Thyroid gland (tissue), 4 donors: ENCODE data around the gene NAP1L4.

Source experiments
- POLR2A ChIP-seq, 2 donors: fragments of 450-650 bp; IDR thresholded peaks; one replicate each; pipeline ENCODE4 v1.6.1; 2017; ENCODE audit warnings: antibody characterized with exemption in 2 of 2, mild to moderate bottlenecking in 2 of 2, moderate library complexity in 1 of 2
- TF ChIP-seq, protein P1 (sequence below), 6 experiments: fragments of 200-600 bp in 3 of 6; fragments of 450-650 bp in 3 of 6; sonication (generic) in 3 of 6; IDR thresholded peaks; one replicate each; pipeline ENCODE4 v1.5.1; 2016 to 2019; ENCODE audit warnings: antibody characterized with exemption in 6 of 6, mild to moderate bottlenecking in 2 of 6, inconsistent platforms in 1 of 6, moderate library complexity in 1 of 6

DNA sequence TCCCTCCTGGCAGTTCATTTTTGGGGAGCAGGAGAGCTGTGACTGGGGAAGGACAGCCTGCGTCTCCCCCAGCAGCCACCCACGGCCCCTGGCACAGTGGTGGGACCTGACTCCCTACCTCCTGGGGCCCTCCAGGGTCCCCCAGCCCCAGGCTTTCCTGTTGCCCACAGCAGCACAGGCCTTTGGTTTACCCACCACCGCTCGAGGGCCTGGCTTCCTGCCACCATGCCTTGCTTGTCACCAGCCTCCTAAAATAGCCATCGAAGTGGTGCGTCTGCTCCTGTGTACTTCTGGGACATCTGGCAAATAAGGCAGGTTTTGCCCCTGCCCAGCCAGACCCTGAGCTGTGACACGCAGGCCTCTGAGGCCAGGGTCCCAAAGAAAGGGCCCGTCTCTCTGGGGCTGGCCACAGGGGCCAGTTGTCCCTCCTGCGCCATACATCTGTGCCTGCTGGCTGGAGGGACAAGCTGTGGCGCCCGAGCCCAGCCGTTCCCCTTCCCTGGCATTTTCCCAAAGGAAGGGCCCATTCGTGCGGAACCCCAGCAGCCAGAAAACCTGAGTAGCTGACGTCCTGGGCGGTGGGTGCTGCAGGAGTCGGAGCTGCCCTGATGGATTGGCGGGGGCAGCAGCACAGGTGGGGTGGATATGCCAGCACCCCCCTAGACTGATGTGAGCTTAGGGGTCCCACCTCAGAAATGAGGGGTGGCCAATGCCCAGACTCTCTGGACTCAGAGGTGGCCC lies 77.5 kb downstream of the NAP1L4 start:
- no peak for TF ChIP-seq POLR2A (IDR thresholded peaks at IDR 0.05)
- TF ChIP-seq, protein P1, sequence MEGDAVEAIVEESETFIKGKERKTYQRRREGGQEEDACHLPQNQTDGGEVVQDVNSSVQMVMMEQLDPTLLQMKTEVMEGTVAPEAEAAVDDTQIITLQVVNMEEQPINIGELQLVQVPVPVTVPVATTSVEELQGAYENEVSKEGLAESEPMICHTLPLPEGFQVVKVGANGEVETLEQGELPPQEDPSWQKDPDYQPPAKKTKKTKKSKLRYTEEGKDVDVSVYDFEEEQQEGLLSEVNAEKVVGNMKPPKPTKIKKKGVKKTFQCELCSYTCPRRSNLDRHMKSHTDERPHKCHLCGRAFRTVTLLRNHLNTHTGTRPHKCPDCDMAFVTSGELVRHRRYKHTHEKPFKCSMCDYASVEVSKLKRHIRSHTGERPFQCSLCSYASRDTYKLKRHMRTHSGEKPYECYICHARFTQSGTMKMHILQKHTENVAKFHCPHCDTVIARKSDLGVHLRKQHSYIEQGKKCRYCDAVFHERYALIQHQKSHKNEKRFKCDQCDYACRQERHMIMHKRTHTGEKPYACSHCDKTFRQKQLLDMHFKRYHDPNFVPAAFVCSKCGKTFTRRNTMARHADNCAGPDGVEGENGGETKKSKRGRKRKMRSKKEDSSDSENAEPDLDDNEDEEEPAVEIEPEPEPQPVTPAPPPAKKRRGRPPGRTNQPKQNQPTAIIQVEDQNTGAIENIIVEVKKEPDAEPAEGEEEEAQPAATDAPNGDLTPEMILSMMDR (IDR thresholded peaks at IDR 0.05) = no peak
